H9 (cell line): ENCODE data around the gene CRYBG2. TPM values are rescaled to one million over a fixed set of nuclear protein-coding genes. Genes with fewer than 3 reads are reported as not detected.

Experiments used
- DNase-seq: peaks from one replicate; pipeline ENCODE4 v3.0.0-alpha.2; 2017
- H2AFZ ChIP-seq: one replicate; pipeline ENCODE4 v1.6.1; 2013; ENCODE audit warnings: mild to moderate bottlenecking, low read length, control low read depth, moderate library complexity
- H2AK5ac ChIP-seq: 2 replicates; pipeline ENCODE4 v1.6.1; 2013; ENCODE audit warnings: low read length, control low read depth, mixed read lengths; ENCODE audit not compliant: insufficient read length
- H2BK120ac ChIP-seq: one replicate; pipeline ENCODE4 v1.6.1; 2013; ENCODE audit warnings: low read depth, mild to moderate bottlenecking, low read length, control low read depth, inconsistent platforms; ENCODE audit not compliant: poor library complexity, severe bottlenecking
- H2BK12ac ChIP-seq: 2 replicates; pipeline ENCODE4 v1.6.1; 2013; ENCODE audit warnings: low read length, control low read depth, mixed read lengths, low read depth; ENCODE audit not compliant: insufficient read length
- H2BK15ac ChIP-seq: 2 replicates; pipeline ENCODE4 v1.6.1; 2013; ENCODE audit warnings: low read depth, low read length, control low read depth
- H2BK20ac ChIP-seq: one replicate; pipeline ENCODE4 v1.6.1; 2013; ENCODE audit warnings: low read depth, mild to moderate bottlenecking, low read length, control low read depth, inconsistent platforms; ENCODE audit not compliant: poor library complexity, severe bottlenecking
- H2BK5ac ChIP-seq: 2 replicates; pipeline ENCODE4 v1.6.1; 2013; ENCODE audit warnings: low read length, control low read depth, mixed read lengths; ENCODE audit not compliant: insufficient read length
- H3K14ac ChIP-seq: 2 replicates; pipeline ENCODE4 v1.6.1; 2013; ENCODE audit warnings: low read length, control low read depth; ENCODE audit not compliant: insufficient read depth
- H3K18ac ChIP-seq: 2 replicates; pipeline ENCODE4 v1.6.1; 2013; ENCODE audit warnings: low read depth, mild to moderate bottlenecking, mixed read lengths, low read length, control low read depth; ENCODE audit not compliant: insufficient read length
- H3K23ac ChIP-seq: 2 replicates; pipeline ENCODE4 v1.6.1; 2013; ENCODE audit warnings: low read length, control low read depth, mixed read lengths, low read depth; ENCODE audit not compliant: insufficient read length
- H3K23me2 ChIP-seq: 2 replicates; pipeline ENCODE4 v1.6.1; 2013; ENCODE audit warnings: low read depth, mild to moderate bottlenecking, mixed read lengths, low read length, control low read depth; ENCODE audit not compliant: insufficient read length, poor library complexity, severe bottlenecking
- H3K27ac ChIP-seq: 2 replicates; pipeline ENCODE4 v1.5.1; 2013; ENCODE audit warnings: low read length, control low read depth, mixed read lengths, low read depth; ENCODE audit not compliant: insufficient read length
- H3K27me3 ChIP-seq: 2 replicates; pipeline ENCODE4 v1.6.1; 2013; ENCODE audit warnings: low read length, control low read depth, inconsistent platforms; ENCODE audit not compliant: insufficient read depth
- H3K4ac ChIP-seq: 2 replicates; pipeline ENCODE4 v1.6.1; 2013; ENCODE audit warnings: low read depth, mild to moderate bottlenecking, control low read depth, inconsistent platforms, low read length, moderate library complexity
- H3K4me1 ChIP-seq: 2 replicates; pipeline ENCODE4 v1.6.1; 2013; ENCODE audit warnings: low read length, control low read depth, inconsistent platforms; ENCODE audit not compliant: insufficient read depth
- H3K4me2 ChIP-seq: 2 replicates; pipeline ENCODE4 v1.6.1; 2013; ENCODE audit warnings: low read length, control low read depth, mixed read lengths; ENCODE audit not compliant: insufficient read length, insufficient read depth
- H3K56ac ChIP-seq: 2 replicates; pipeline ENCODE4 v1.6.1; 2013; ENCODE audit warnings: low read depth, mild to moderate bottlenecking, mixed read lengths, low read length, control low read depth; ENCODE audit not compliant: insufficient read length
- H3K79me1 ChIP-seq: 2 replicates; pipeline ENCODE4 v1.6.1; 2013; ENCODE audit warnings: low read depth, mild to moderate bottlenecking, moderate library complexity, low read length, control low read depth, inconsistent platforms; ENCODE audit not compliant: insufficient read depth, poor library complexity, severe bottlenecking
- H3K79me2 ChIP-seq: 2 replicates; pipeline ENCODE4 v1.6.1; 2013; ENCODE audit warnings: low read length, control low read depth, inconsistent platforms; ENCODE audit not compliant: insufficient read depth
- H3K9ac ChIP-seq: 2 replicates; pipeline ENCODE4 v1.6.1; 2013; ENCODE audit warnings: low read length, control low read depth, mixed read lengths; ENCODE audit not compliant: insufficient read length; ENCODE audit errors: extremely low read depth
- H3K9me3 ChIP-seq: one replicate; pipeline ENCODE4 v1.6.1; 2013; ENCODE audit warnings: low read depth, low read length, inconsistent platforms; ENCODE audit not compliant: control insufficient read depth
- H3T11ph ChIP-seq: one replicate; pipeline ENCODE4 v1.6.1; 2013; ENCODE audit warnings: mild to moderate bottlenecking, low read length, control low read depth, inconsistent platforms
- H4K20me1 ChIP-seq: one replicate; pipeline ENCODE4 v1.6.1; 2013; ENCODE audit not compliant: control insufficient read depth, insufficient read length, insufficient read depth
- H4K5ac ChIP-seq: 2 replicates; pipeline ENCODE4 v1.6.1; 2013; ENCODE audit warnings: low read depth, mild to moderate bottlenecking, mixed read lengths, low read length, control low read depth; ENCODE audit not compliant: insufficient read length
- H4K8ac ChIP-seq: replicated peaks from 2 replicates; pipeline ENCODE4 v1.6.1; 2013; ENCODE audit warnings: low read length, control low read depth, mixed read lengths, low read depth; ENCODE audit not compliant: insufficient read length
- H4K91ac ChIP-seq: 2 replicates; pipeline ENCODE4 v1.6.1; 2013; ENCODE audit warnings: low read depth, mild to moderate bottlenecking, moderate library complexity, mixed read lengths, low read length, control low read depth; ENCODE audit not compliant: insufficient read length
- H3K27ac Mint-ChIP-seq, 3 experiments: 2 replicates in 2 of 3; 3 replicates in 1 of 3; pipeline ENCODE4 v1.8.0; 2020 to 2021; ENCODE audit warnings: mixed read lengths in 3 of 3, mild to moderate bottlenecking in 1 of 3, moderate library complexity in 1 of 3
- H3K27me3 Mint-ChIP-seq: 2 replicates; pipeline ENCODE4 v1.8.0; 2021; ENCODE audit warnings: low read depth, mild to moderate bottlenecking, moderate library complexity, mixed read lengths
- H3K36me3 Mint-ChIP-seq, 3 experiments: 2 replicates in 2 of 3; 3 replicates in 1 of 3; pipeline ENCODE4 v1.8.0; 2020 to 2021; ENCODE audit warnings: low read depth in 3 of 3, mixed read lengths in 3 of 3; ENCODE audit not compliant: insufficient read depth in 1 of 3
- H3K4me1 Mint-ChIP-seq, 2 experiments: 2 replicates each; pipeline ENCODE4 v1.8.0; 2020; ENCODE audit warnings: mixed read lengths in 2 of 2
- H3K4me3 Mint-ChIP-seq, 2 experiments: 2 replicates in 1 of 2; 3 replicates in 1 of 2; pipeline ENCODE4 v1.8.0; 2020 to 2021; ENCODE audit warnings: mild to moderate bottlenecking in 2 of 2, mixed read lengths in 2 of 2, moderate library complexity in 1 of 2
- H3K9me3 Mint-ChIP-seq, 2 experiments: 2 replicates in 1 of 2; 3 replicates in 1 of 2; pipeline ENCODE4 v1.8.0; 2020; ENCODE audit warnings: mild to moderate bottlenecking in 2 of 2, mixed read lengths in 2 of 2, moderate library complexity in 1 of 2
- CTCF ChIP-seq: fragments of 200-600 bp; sonication (generic); conservative IDR thresholded peaks from 3 replicates; pipeline ENCODE4 v1.8.0; 2021; ENCODE audit warnings: antibody characterized with exemption, mild to moderate bottlenecking
- WGBS: extraction: QIAGEN DNeasy Blood & Tissue Kit; methylation state at CpG from one replicate; pipeline ENCODE4 v1.1.7; 2013; ENCODE audit warnings: missing lambda C conversion rate, low lambda C conversion rate, mixed read lengths; ENCODE audit not compliant: insufficient read length; ENCODE audit errors: extremely low coverage; 5-methylcytosine and 5-hydroxymethylcytosine counted together
- total RNA-seq: library from RNA; stranded (reverse); gene quantifications from 2 replicates; pipeline ENCODE4 v1.2.1, GENCODE V29; 2021

The CRYBG2 gene
- total RNA-seq, 1 experiment from 2014 or later = 12.8 TPM

GRCh38 chr1:26372039-26372438 lies 18.1 kb upstream of the CRYBG2 start:
- WGBS = no CpG with 5 or more reads among the region's 5 CpGs
- no peak overlapping the region for H2BK12ac ChIP-seq
- H2AFZ ChIP-seq = no peak overlapping the region
- H2BK15ac ChIP-seq = no peak overlapping the region
- no peak overlapping the region for H3K56ac ChIP-seq
- TF ChIP-seq CTCF = no peak
- H3K23ac ChIP-seq = no peak overlapping the region
- no peak overlapping the region for H2AK5ac ChIP-seq
- H3K27me3 Mint-ChIP-seq = peaks cover 6% of the 10 kb centered on the region; the same call in 1 of the 2 replicates
- H3K79me2 ChIP-seq = no peaks in the 10 kb centered on the region
- H3K4me1 ChIP-seq = no peaks in the 10 kb centered on the region
- no peaks in the 10 kb centered on the region for H3K79me1 ChIP-seq
- H3K9ac ChIP-seq = no peak overlapping the region
- DNase-seq = no peak
- no peak overlapping the region for H3K27ac ChIP-seq
- H3K9me3 Mint-ChIP-seq = peaks cover 0 to 3% of the 10 kb centered on the region in 2 experiments; a peak in 3 of 5 replicates
- no peak overlapping the region for H3T11ph ChIP-seq
- H4K5ac ChIP-seq = no peak overlapping the region
- no peaks in the 10 kb centered on the region for H3K36me3 Mint-ChIP-seq
- H3K27ac Mint-ChIP-seq = no peak overlapping the region; a peak in 1 of 7 replicates
- H3K4me3 Mint-ChIP-seq = no peak overlapping the region
- peaks cover 15 to 17% of the 10 kb centered on the region in 2 experiments for H3K4me1 Mint-ChIP-seq
- no peaks in the 10 kb centered on the region for H4K20me1 ChIP-seq
- no peak overlapping the region for H3K4ac ChIP-seq
- H3K4me2 ChIP-seq = no peak overlapping the region
- H3K23me2 ChIP-seq = no peaks in the 10 kb centered on the region
- H4K8ac ChIP-seq = no peak overlapping the region
- H2BK20ac ChIP-seq = no peak overlapping the region
- H2BK5ac ChIP-seq = no peak overlapping the region
- no peaks in the 10 kb centered on the region for H3K9me3 ChIP-seq
- no peaks in the 10 kb centered on the region; the same call in 1 of the 2 replicates for H3K27me3 ChIP-seq
- no peak overlapping the region for H3K14ac ChIP-seq
- H3K18ac ChIP-seq = no peak overlapping the region
- no peak overlapping the region for H2BK120ac ChIP-seq
- H4K91ac ChIP-seq = no peak overlapping the region
